GM12878 (cell line): ENCODE data around the gene ME2. TPM values are rescaled to one million over a fixed set of nuclear protein-coding genes. Genes with fewer than 3 reads are reported as not detected.

Experiments used
- ATAC-seq: fragments of 200-7000 bp; cut with Tn5 transposase; 3 replicates; pipeline ENCODE4 v1.9.1; 2020; ENCODE audit warnings: mild to moderate bottlenecking, moderate library complexity
- BruUV-seq: library from RNA; stranded (reverse); fragments of 400-500 nt; replicated peaks from 2 replicates; lab custom pipeline; 2021; lab: Mats Ljungman, UMichigan
- CTCF ChIA-PET: fragments of 300-600 bp; sonication (Branson Sonifier 250); formaldehyde crosslinking; extraction: SDS; loops from one replicate; lab custom pipeline; 2021; ENCODE audit warnings: inconsistent platforms; lab: Yijun Ruan, JAX
- POLR2A ChIA-PET: fragments of 350-600 bp; formaldehyde crosslinking; extraction: SDS; loops from one replicate; lab custom pipeline; 2021; ENCODE audit warnings: inconsistent platforms; lab: Charles Lee
- RAD21 ChIA-PET: fragments of 300-600 bp; sonication (Branson Sonifier 250); formaldehyde crosslinking; loops from one replicate; lab custom pipeline; 2023; ENCODE audit warnings: antibody characterized with exemption; ENCODE audit not compliant: unreplicated experiment; lab: Charles Lee
- SMC1A ChIA-PET: fragments of 300-600 bp; sonication (Branson Sonifier 250); formaldehyde crosslinking; loops from one replicate; lab custom pipeline; 2023; ENCODE audit not compliant: unreplicated experiment, uncharacterized antibody; lab: Charles Lee
- DNase-seq: peaks from one replicate; pipeline ENCODE4 v3.0.0-alpha.2; 2011; ENCODE audit warnings: low read depth, low spot score
- FAIRE-seq: peaks from 3 replicates; lab custom pipeline; 2011; peaks lifted over from hg19 to GRCh38; lab: Jason Lieb, UNC
- H2AFZ ChIP-seq: 2 replicates; pipeline ENCODE4 v1.6.0; 2011; ENCODE audit warnings: low read depth, low read length, control low read depth; ENCODE audit not compliant: control insufficient read depth
- H3K27ac ChIP-seq: 2 replicates; pipeline ENCODE4 v1.5.1; 2011; ENCODE audit warnings: control low read depth; ENCODE audit not compliant: control insufficient read depth, insufficient read depth
- H3K27me3 ChIP-seq, 2 experiments: replicated peaks in 1 of 2; 2 replicates each; pipeline versions ENCODE4 v1.6.0 to v1.6.1; 2011; ENCODE audit warnings: low read length in 1 of 2; ENCODE audit not compliant: control insufficient read depth in 2 of 2, insufficient read depth in 2 of 2
- H3K36me3 ChIP-seq, 2 experiments: 2 replicates each; pipeline ENCODE4 v1.5.1; 2011; ENCODE audit warnings: low read length in 1 of 2; ENCODE audit not compliant: control insufficient read depth in 2 of 2, insufficient read depth in 2 of 2
- H3K4me1 ChIP-seq: 2 replicates; pipeline ENCODE4 v1.6.1; 2011; ENCODE audit warnings: mild to moderate bottlenecking, low read length, moderate library complexity, mixed read lengths; ENCODE audit not compliant: control insufficient read depth, insufficient read depth
- H3K4me2 ChIP-seq: 2 replicates; pipeline ENCODE4 v1.6.0; 2011; ENCODE audit warnings: control low read depth; ENCODE audit not compliant: control insufficient read depth, insufficient read depth
- H3K4me3 ChIP-seq: fragments of 200-600 bp; sonication (generic); 2 replicates; pipeline ENCODE4 v1.5.1; 2016
- H3K79me2 ChIP-seq: 2 replicates; pipeline ENCODE4 v1.6.0; 2011; ENCODE audit warnings: low read length; ENCODE audit not compliant: control insufficient read depth, insufficient read depth
- H3K9ac ChIP-seq: 2 replicates; pipeline ENCODE4 v1.8.0; 2011; ENCODE audit warnings: low read length, control low read depth, mixed read lengths; ENCODE audit not compliant: control insufficient read depth, insufficient read depth
- H3K9me3 ChIP-seq: replicated peaks from 3 replicates; pipeline ENCODE4 v1.5.1; 2011; ENCODE audit warnings: mild to moderate bottlenecking, low read length; ENCODE audit not compliant: control insufficient read depth, insufficient read depth
- H4K20me1 ChIP-seq: 2 replicates; pipeline ENCODE4 v1.6.0; 2011; ENCODE audit not compliant: control insufficient read depth, insufficient read depth
- BRCA1 ChIP-seq: IDR thresholded peaks from 2 replicates; pipeline ENCODE4 v1.6.1; 2011; ENCODE audit warnings: low read depth, low read length, improper control_type of control experiment
- CUX1 ChIP-seq: IDR thresholded peaks from 2 replicates; pipeline ENCODE4 v1.6.1; 2012; ENCODE audit warnings: improper control_type of control experiment, low read depth, low read length; ENCODE audit not compliant: insufficient replicate concordance
- IKZF1 ChIP-seq: fragments of 450-650 bp; conservative IDR thresholded peaks from 2 replicates; pipeline ENCODE4 v1.6.1; 2017; ENCODE audit warnings: antibody characterized with exemption, mild to moderate bottlenecking
- JUNB ChIP-seq: IDR thresholded peaks from 2 replicates; pipeline ENCODE4 v1.6.1; 2016; ENCODE audit warnings: antibody characterized with exemption, mild to moderate bottlenecking
- KAT2A ChIP-seq: conservative IDR thresholded peaks from 2 replicates; pipeline ENCODE4 v1.6.1; 2011; ENCODE audit warnings: low read depth, low read length; ENCODE audit not compliant: control insufficient read depth
- NFXL1 ChIP-seq: fragments of 450-650 bp; IDR thresholded peaks from 2 replicates; pipeline ENCODE4 v1.6.1; 2017; ENCODE audit warnings: antibody characterized with exemption, mild to moderate bottlenecking, borderline replicate concordance
- SREBF1 ChIP-seq: IDR thresholded peaks from 2 replicates; pipeline ENCODE4 v1.6.1; 2012; ENCODE audit warnings: mild to moderate bottlenecking, low read length
- WGBS: methylation state at CpG from one replicate; pipeline ENCODE4 v1.1.6; 2016; ENCODE audit warnings: low lambda C conversion rate; ENCODE audit not compliant: insufficient replicate concordance, insufficient coverage; ENCODE audit errors: missing lambda C conversion rate; 5-methylcytosine and 5-hydroxymethylcytosine counted together
- in situ Hi-C: fragments of 300-500 bp; cut with MboI; formaldehyde crosslinking; loops from 9 replicates; pipeline ENCODE4 v1.14.3; 2018; ENCODE audit warnings: mixed read lengths
- intact Hi-C: fragments of 100-400 bp; cut with micrococcal nuclease; formaldehyde crosslinking; loops from one replicate; pipeline ENCODE4 v1.14.2; 2022; ENCODE audit not compliant: unreplicated experiment
- polyA plus RNA-seq, 11 experiments: library from polyadenylated mRNA; depleted of rRNA in 4 of 11; unstranded in 6 of 11; stranded (reverse) in 5 of 11; fragments of >200 nt; fragmentation: Nextera tagmentation in 4 of 11; fragmentation: Illumina TruSeq in 1 of 11; extraction: Ambion mirVana in 4 of 11; extraction: Trizol in 1 of 11; gene quantifications; 1 replicate in 1 of 11; 2 replicates in 10 of 11; pipeline versions ENCODE4 v1.2.1 to v1.2.3, GENCODE V29; 2011 to 2016; ENCODE audit warnings: inconsistent platforms in 2 of 11, missing spikeins in 2 of 11, low read depth in 1 of 11
- total RNA-seq, 4 experiments: library from RNA; depleted of rRNA in 3 of 4; stranded (reverse); fragments of >200 nt in 3 of 4; fragmentation: Illumina TruSeq in 1 of 4; extraction: Trizol in 1 of 4; gene quantifications; 2 replicates each; pipeline versions ENCODE4 v1.2.1 to v1.2.3, GENCODE V29; 2013 to 2021
- TF ChIP-seq, protein P1 (sequence below): fragments of 450-650 bp; conservative IDR thresholded peaks from 2 replicates; pipeline ENCODE4 v1.6.1; 2017; ENCODE audit warnings: mild to moderate bottlenecking, moderate library complexity
- TF ChIP-seq, protein P2 (sequence below): IDR thresholded peaks from 2 replicates; pipeline ENCODE4 v1.6.1; 2011; ENCODE audit warnings: mild to moderate bottlenecking, low read depth, low read length, moderate library complexity; ENCODE audit not compliant: insufficient replicate concordance

ME2 gene
- total and polyA plus RNA-seq, 10 of the 15 experiments (the other 5 are each of a cell fraction or from before 2014, with no cell fraction given) = 41.3 to 155 (median 133) TPM

DNA sequence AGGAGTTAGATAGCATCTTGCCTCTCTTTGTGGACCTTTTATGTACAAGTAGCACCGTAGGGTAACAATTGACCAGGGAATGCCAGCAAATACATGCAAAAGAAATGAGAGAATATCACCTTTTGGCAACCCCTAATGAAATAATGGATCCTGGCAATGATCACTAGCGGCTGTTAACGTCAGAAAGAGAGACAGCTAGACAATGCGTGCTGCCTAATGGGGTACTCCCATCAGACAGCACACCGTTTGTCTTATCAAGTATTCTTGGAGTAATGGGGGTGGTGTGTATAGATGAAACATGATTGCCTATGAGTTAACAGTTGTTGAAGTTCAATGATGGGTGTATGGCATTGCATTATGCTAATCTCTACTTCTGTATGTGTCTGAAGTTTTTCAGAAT, 90.5 kb downstream of the ME2 start:
- peak overlapping the region; percentile 89 for H3K4me2 ChIP-seq
- peaks cover 5% of the 10 kb centered on the region for H3K4me1 ChIP-seq
- H3K36me3 ChIP-seq = no peaks in the 10 kb centered on the region
- H3K9ac ChIP-seq = no peak overlapping the region
- H3K79me2 ChIP-seq = peaks cover 19% of the 10 kb centered on the region
- POLR2A ChIA-PET = no interaction called here
- no peak overlapping the region for H2AFZ ChIP-seq
- SMC1A ChIA-PET = no interaction called here
- intact Hi-C loops (loop anchor here (2.0 to 5.0 kb wide), 3 partner anchors 81 to 228 kb away; partner anchors contain the start of genes ME2 and MEX3C), in situ Hi-C loops (no loop called here)
- no peaks in the 10 kb centered on the region for H3K9me3 ChIP-seq
- DNase-seq (no peak), ATAC-seq (no peak), FAIRE-seq (no peak)
- BruUV-seq = no TSS peak
- TF ChIP-seq JUNB (no peak), KAT2A (no peak), IKZF1 (no peak), BRCA1 (no peak), SREBF1 (no peak), NFXL1 (no peak), CUX1 (no peak)
- TF ChIP-seq, protein P1, sequence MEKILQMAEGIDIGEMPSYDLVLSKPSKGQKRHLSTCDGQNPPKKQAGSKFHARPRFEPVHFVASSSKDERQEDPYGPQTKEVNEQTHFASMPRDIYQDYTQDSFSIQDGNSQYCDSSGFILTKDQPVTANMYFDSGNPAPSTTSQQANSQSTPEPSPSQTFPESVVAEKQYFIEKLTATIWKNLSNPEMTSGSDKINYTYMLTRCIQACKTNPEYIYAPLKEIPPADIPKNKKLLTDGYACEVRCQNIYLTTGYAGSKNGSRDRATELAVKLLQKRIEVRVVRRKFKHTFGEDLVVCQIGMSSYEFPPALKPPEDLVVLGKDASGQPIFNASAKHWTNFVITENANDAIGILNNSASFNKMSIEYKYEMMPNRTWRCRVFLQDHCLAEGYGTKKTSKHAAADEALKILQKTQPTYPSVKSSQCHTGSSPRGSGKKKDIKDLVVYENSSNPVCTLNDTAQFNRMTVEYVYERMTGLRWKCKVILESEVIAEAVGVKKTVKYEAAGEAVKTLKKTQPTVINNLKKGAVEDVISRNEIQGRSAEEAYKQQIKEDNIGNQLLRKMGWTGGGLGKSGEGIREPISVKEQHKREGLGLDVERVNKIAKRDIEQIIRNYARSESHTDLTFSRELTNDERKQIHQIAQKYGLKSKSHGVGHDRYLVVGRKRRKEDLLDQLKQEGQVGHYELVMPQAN = no peak
- TF ChIP-seq, protein P2, sequence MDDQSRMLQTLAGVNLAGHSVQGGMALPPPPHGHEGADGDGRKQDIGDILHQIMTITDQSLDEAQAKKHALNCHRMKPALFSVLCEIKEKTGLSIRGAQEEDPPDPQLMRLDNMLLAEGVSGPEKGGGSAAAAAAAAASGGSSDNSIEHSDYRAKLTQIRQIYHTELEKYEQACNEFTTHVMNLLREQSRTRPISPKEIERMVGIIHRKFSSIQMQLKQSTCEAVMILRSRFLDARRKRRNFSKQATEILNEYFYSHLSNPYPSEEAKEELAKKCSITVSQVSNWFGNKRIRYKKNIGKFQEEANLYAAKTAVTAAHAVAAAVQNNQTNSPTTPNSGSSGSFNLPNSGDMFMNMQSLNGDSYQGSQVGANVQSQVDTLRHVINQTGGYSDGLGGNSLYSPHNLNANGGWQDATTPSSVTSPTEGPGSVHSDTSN = no peak
- 0 out of 2 replicates have a peak overlapping the region, but pooled peaks have one; percentile 74 for H3K4me3 ChIP-seq
- H3K27ac ChIP-seq = no peak overlapping the region
- WGBS = over 99% methylated on average over 5 of the region's 5 CpGs
- no peaks in the 10 kb centered on the region for H3K27me3 ChIP-seq
- RAD21 ChIA-PET = no interaction called here
- CTCF ChIA-PET = no interaction called here
- no peaks in the 10 kb centered on the region for H4K20me1 ChIP-seq
